Fibroblast of skin of back (primary cell): Measurements from ENCODE around the gene SLC27A4. TPM values are rescaled to one million over a fixed set of nuclear protein-coding genes. Genes with fewer than 3 reads are reported as not detected.

Experiments used
- DNase-seq: peaks from one replicate; pipeline ENCODE4 v3.0.0-alpha.2; 2013
- polyA plus RNA-seq, 2 experiments: library from polyadenylated mRNA; unstranded; fragments of 120-200 nt; gene quantifications; one replicate each; pipeline ENCODE4 v1.2.1, GENCODE V29; 2013; ENCODE audit not compliant: insufficient read length in 2 of 2

Gene SLC27A4
- 32.8 TPM for polyA plus RNA-seq (2013, experiment 1 of 2; ENCODE audit: insufficient read length)
- polyA plus RNA-seq (2013, experiment 2 of 2; ENCODE audit: insufficient read length) = 15.4 TPM

- peak; percentile 75 for DNase-seq
These were observed at the start of gene SLC27A4 for GRCh38 chr9:128339761-128340690. TSS of gene SLC27A4 (plus strand) at chr9:128340527. CDS start at chr9:128343133, 2,606 bp downstream.

- no peak for DNase-seq
These were observed 48.3 kb upstream of the SLC27A4 start for GRCh38 chr9:128292009-128292408.

- no peak for DNase-seq
These were observed 47.2 kb upstream of the SLC27A4 start for GRCh38 chr9:128293091-128293490.

GRCh38 chr9:128294142-128294541 lies 46.2 kb upstream of the SLC27A4 start:
- no peak for DNase-seq

- DNase-seq = no peak
These were observed 43.7 kb upstream of the SLC27A4 start for GRCh38 chr9:128296340-128297220.

- no peak for DNase-seq
These were observed 43.0 kb upstream of the SLC27A4 start for GRCh38 chr9:128297221-128297773.

GRCh38 chr9:128298535-128299482 lies 41.5 kb upstream of the SLC27A4 start:
- DNase-seq = no peak

GRCh38 chr9:128304136-128304970 lies 36.0 kb upstream of the SLC27A4 start:
- DNase-seq = no peak

- DNase-seq = peak; percentile 22
These were observed 35.4 kb upstream of the SLC27A4 start for GRCh38 chr9:128304971-128305288.

GRCh38 chr9:128309551-128309950 lies 30.8 kb upstream of the SLC27A4 start:
- no peak for DNase-seq

GRCh38 chr9:128310461-128310860 lies 29.9 kb upstream of the SLC27A4 start:
- no peak for DNase-seq

GRCh38 chr9:128314697-128315096 lies 25.6 kb upstream of the SLC27A4 start:
- no peak for DNase-seq

- no peak for DNase-seq
These were observed 23.9 kb upstream of the SLC27A4 start for GRCh38 chr9:128316421-128316820.

GRCh38 chr9:128317629-128318028 lies 22.7 kb upstream of the SLC27A4 start:
- no peak for DNase-seq

- DNase-seq = no peak
These were observed 19.0 kb upstream of the SLC27A4 start for GRCh38 chr9:128321343-128321742.

GRCh38 chr9:128321879-128322403 lies 18.4 kb upstream of the SLC27A4 start:
- DNase-seq = no peak

- DNase-seq = peak; percentile 96
These were observed 17.7 kb upstream of the SLC27A4 start, which contains the start of the genes COQ4 and TRUB2 for GRCh38 chr9:128322404-128323211. TSS of gene COQ4 (plus strand) at chr9:128322839. CDS start at chr9:128322859, 20 bp downstream. TSS of gene TRUB2 (minus strand) at chr9:128322447. CDS start at chr9:128322408, 39 bp downstream.

GRCh38 chr9:128323212-128323730 lies 17.1 kb upstream of the SLC27A4 start:
- peak; percentile 11 for DNase-seq

- no peak for DNase-seq
These were observed 16.5 kb upstream of the SLC27A4 start for GRCh38 chr9:128323791-128324190.
